HG02970 (cell line): ENCODE results near the gene NEAT1.
A peak's percentile ranks its signal among the peaks of the same experiment; 100 is the strongest.

Experiments used
- ATAC-seq: cut with Tn5 transposase; IDR thresholded peaks from one replicate; pipeline ENCODE4 v1.9.1; 2021; ENCODE audit warnings: mild to moderate bottlenecking, moderate library complexity, moderate number of reproducible peaks; ENCODE audit not compliant: unreplicated experiment, low FRiP score

NEAT1 gene

DNA sequence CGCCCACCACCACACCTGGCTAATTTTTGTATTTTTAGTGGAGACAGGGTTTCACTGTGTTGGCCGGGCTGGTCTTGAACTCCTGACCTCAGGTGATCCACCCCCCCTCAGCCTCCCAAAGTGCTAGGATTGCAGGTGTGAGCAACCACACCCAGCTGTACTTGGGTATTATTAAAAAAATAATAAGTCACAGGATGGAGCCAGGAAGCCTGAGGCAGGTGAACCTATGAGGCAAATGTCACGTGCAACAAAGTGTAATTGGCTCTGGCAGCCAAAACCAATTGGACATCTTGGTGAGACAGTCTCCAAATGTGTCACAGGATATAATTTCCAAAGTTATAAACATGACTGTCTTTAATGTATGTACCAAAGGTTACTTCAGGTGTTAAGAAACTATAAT, 52.3 kb downstream of the NEAT1 start:
- no peak for ATAC-seq

GRCh38 chr11:65476632-65477148, 54.1 kb downstream of the NEAT1 start:
- peak; percentile 25 for ATAC-seq

GRCh38 chr11:65477149-65477965, 54.8 kb downstream of the NEAT1 start:
- peak; percentile 79 for ATAC-seq

- ATAC-seq: no peak
These were observed 56.0 kb downstream of the NEAT1 start for GRCh38 chr11:65478388-65479183.

DNA sequence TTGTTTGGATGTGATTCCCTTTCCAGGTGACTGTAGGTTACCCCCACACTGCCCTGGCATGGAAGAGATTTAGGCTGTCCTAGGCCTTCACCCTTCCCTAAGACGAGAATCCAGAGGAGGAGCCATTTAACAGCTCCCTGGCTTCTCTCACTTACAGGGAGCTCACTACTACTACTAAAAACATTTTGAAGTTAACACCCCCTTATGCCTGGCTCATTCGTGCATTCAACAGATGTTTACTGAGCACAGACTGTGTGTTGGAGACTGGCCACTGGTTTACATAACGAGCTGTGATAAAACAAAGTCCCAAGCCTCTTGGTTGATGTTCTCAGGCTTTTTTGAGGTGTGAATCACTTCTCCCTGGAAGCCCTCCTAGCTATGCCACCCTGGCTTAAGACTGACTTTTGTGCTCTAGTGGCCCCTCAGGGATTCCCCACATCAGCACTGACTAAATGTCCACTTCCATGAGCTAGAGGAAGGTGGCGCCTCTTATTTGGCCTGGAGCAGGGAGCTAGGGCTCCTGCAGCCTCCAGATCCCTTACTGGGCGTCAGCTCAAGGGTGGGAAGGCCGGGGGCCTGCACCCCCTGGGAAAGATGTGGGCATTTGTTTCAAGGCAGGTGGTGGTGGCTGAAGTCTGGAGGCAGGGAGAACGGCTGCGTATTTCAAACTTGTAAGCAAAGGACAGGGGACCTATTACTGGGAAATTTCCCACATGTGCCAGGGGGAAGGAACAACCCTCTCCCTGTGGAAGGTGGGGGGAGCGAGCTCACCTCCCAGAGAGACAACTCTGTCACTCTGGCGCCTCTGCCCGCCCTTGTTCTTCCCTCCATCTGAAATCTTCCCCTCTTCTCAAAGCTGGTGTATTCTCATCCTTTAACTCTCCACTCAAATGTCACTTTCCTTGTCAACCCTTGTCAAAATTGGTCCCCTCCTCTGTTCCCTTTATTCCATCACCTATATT, 56.9 kb downstream of the NEAT1 start:
- no peak for ATAC-seq

DNA sequence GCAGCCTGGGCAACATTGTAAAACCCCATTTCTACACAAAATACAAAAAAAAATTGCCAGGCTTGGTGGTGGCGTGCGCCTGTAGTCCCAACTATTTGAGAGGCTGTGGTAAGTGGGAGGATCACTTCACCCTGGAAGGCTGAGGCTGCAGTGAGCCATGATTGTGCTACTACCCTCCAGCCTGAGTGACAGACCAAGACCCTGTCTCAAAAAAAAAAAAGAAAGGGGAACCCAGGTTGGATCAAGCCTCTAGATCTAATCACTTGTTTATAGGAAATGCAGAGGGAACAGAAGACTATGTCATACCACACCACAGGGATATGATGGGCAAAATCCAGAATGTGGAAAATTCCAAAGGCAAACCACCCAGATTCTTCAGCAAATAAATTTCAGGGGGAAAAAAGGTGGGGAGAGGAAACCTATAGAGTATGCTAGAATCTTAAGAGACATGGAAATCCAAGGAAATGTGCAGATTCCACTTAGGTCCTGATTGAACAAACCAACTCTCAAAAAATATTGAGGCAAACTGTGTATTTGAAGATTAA, 59.8 kb downstream of the NEAT1 start:
- ATAC-seq: no peak

- no peak for ATAC-seq
These were observed 63.3 kb downstream of the NEAT1 start for GRCh38 chr11:65485920-65486219.

DNA sequence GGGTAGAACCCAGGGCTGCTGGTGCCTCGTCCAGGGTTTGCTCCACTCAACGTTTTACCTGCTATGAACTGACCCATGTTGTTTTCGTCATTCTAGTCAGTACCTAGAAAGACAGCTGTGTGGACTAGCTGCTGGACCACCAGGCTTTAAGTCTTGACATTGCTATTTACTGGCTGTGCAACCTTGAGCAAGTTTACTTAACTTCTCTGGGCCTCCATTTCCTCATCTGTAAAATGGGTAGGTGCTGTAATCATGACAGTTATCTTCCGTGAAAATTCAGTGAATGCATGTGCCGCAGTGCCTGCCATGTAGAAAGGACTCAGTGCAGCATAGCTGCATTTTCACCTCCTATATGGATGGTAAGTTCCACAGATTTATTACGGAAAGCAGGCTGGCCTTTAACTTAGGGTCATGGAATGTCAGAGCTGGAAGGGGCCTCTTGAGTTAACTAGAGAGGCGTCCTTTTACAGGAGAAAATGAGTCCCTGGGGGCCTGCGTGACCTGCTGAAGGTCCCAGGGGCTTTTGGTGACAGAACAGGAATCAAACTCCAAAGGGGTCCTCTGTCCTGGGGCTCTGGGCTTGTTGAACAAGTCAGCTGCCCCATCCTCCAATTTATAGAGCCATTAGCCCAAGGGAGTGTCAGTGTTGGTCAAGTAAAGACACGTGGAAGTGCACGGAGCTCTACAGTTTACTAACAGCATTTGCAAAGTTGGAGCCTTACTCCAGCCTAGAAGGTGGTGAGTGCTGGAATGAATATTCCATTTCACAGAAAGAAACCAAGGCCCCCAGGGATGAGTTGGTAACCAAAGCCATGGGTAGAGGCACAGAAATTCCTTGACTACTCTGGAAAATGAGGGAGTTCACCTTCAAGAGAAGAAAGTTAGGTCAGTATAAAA, 64.2 kb downstream of the NEAT1 start:
- ATAC-seq: no peak

GRCh38 chr11:65487467-65488272, 65.1 kb downstream of the NEAT1 start:
- ATAC-seq: no peak

DNA sequence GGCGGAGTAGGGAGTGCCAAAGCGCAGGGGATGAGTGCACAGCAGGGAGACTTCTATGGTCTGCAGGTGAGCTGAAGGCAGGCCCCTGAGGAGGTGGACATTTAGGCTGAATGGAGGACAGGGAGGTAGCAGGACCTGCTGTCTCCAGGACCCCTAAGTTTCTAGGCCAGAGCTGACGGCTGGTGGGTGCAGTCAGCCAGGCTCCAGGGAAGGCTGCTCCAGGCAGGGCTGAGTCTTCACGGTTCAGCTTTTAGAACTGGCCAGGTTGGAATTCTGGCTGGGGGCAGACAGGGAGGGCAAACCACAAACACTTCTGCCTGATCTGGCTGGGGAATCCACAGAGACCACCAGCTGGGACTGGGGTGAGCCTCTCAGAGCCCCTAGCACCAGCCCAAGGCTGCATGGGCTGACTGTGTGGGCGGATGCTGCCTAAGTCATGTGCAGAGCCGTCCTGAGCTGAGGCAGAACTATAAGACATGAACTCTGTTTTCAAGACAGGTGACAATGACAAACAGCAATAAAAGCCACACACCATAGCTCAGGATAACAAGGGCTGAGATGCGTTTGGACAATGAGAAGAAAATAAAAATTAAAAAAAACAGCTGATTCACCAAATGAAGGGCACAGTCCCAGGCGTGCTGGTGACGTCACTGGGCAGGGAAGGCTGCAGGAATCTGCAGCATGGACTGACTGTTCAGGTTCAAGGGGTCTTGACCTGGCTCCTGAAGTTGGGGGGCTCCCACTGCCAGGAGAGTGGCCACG, 65.9 kb downstream of the NEAT1 start:
- ATAC-seq: no peak

DNA sequence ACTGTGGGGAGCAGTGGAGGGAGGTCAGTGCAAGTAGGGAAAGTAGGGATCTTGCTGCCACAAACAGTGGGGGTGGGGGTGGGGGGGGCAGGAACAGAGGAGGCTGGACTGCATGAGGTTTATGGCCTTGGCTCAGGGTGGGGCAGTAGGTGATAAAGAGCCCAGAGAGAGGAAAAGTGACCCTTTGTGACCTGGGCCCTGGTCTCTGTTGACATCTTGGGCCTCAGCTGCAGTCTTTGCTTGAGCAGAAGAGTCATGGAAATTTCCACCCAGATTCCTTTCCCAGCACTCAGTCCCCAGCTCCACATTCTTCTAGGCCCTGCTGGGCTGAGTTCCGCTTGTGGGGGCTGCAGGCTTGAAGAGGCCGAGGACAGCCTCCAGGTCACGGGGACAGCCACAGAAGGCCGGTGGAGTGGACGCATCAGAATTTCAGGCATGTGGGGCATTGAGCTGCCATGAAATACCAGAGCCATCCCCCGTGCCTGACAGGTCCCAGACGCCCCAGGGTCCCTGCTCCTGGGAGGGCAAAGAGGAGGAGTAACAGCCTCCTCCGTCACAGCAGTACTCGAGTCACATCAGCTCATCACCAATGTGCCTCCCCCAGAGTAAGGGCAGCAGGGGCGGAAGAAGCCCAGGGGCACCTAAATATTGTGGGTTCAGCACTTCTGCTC, 66.6 kb downstream of the NEAT1 start:
- no peak for ATAC-seq

GRCh38 chr11:65489706-65490320, 67.2 kb downstream of the NEAT1 start:
- no peak for ATAC-seq

DNA sequence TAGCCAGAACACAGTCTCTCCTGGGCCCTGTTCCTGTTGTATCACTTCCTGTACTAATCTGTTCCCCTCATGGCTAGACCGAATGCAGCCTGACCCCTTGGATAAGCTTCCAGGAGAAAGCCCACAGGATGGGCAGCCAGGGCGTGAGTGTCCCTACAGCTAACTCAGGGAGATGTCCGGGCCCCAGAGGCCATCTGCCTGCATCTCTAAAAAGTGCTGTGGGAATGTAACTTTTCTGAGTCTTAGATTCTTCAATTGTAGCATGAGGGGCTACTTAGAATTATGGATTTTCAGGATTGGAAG, 68.5 kb downstream of the NEAT1 start:
- no peak for ATAC-seq

DNA sequence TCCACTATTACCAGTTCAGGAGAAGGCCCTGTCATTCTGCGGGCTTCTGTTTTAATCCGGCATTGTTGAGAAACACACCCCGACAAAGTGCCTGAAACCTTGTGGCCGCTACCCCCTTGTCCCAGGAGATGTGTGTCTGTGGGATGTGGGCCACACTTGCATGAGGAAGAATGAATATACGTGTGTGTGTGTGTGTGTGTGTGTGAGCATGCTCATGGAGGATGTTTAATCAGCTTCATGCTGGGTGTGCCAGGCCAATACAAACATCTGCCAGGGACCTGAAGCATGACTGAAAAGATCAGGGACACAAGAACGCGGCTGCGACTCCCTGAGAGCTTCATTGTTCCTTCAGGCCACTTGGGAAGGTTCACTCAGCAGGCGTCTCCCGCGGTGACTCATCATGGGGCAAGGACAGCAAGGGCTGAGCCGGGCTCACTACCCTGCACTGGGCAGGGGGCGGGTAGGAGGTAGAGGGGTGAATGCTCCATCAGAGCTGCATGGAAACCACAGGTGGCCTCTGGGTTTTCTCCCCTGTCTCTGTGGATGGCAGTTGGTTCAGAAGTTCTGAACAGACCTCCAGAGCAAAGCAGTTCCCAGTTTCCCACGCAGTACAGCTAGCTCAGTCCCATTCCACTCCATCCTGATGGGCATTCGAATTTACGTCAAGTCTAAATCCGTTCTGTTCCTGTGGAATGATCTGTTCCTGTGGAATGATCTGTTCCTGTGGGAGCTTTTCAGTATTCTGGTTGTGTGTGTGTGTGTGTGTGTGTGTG, 69.2 kb downstream of the NEAT1 start:
- ATAC-seq: no peak

- no peak for ATAC-seq
These were observed 69.7 kb downstream of the NEAT1 start for GRCh38 chr11:65492387-65492636.

GRCh38 chr11:65492637-65493366, 70.2 kb downstream of the NEAT1 start:
- ATAC-seq: no peak
